Cardiac septum (tissue), 1 donor: Measurements from ENCODE around the gene SUFU. TPM values are rescaled to one million over a fixed set of nuclear protein-coding genes. Genes with fewer than 3 reads are reported as not detected.
A peak's percentile ranks its signal among the peaks of the same experiment; 100 is the strongest.

Source experiments
- DNase-seq: peaks from one replicate; pipeline ENCODE4 v3.0.0-alpha.2; 2020; ENCODE audit warnings: low spot score
- intact Hi-C: fragments of 100-400 bp; cut with DNase I; formaldehyde crosslinking; loops from one replicate; pipeline ENCODE4 v1.14.0; 2022
- total RNA-seq: library from RNA; stranded (reverse); fragmentation: NEBNext Ultra II Directional; extraction: Animal tissue kit (Norgen Biotek cat#: 25700); gene quantifications from one replicate; pipeline ENCODE4 v1.2.1, GENCODE V29; 2021
- donor health status: DM: no; HTN: no; CAD: no.

Gene SUFU
- total RNA-seq, 1 donor from 2014 or later = 6.1 TPM

GRCh38 chr10:102642736-102643335 is 139.1 kb downstream of the SUFU start:
- intact Hi-C loops = loop anchor here (2.0 kb wide), 2 partner anchors 46 to 140 kb away; partner anchors contain the start of genes ACTR1A and SUFU
- DNase-seq = peak; percentile 80

- intact Hi-C loops = loop anchor here (2.0 kb wide), 3 partner anchors 31 to 141 kb away; partner anchors contain the start of genes ACTR1A and SUFU
- peak; percentile 87 for DNase-seq
Measured at GRCh38 chr10:102643336-102644065, 139.7 kb downstream of the SUFU start.

- DNase-seq = peak; percentile 80
- intact Hi-C loops = loop anchor here (2.0 kb wide), 1 partner anchor 31 kb away; no protein-coding TSS in a partner anchor
Measured at GRCh38 chr10:102644066-102644645, 140.4 kb downstream of the SUFU start, which contains the start of gene TRIM8. TRIM8 (plus strand) TSS chr10:102644479; CDS start chr10:102644618, 139 bp downstream.

- intact Hi-C loops = loop anchor here (2.0 to 5.0 kb wide), 2 partner anchors 30 to 67 kb away; partner anchors contain the start of genes ARL3 and SFXN2
- DNase-seq = peak; percentile 90
Measured at GRCh38 chr10:102644646-102645387, 141.0 kb downstream of the SUFU start.

GRCh38 chr10:102645388-102645740 is 141.6 kb downstream of the SUFU start:
- DNase-seq = peak; percentile 88
- intact Hi-C loops = loop anchor here (2.0 to 5.0 kb wide), 2 partner anchors 29 to 67 kb away; partner anchors contain the start of genes ARL3 and SFXN2

- intact Hi-C loops = loop anchor here (2.0 to 5.0 kb wide), 2 partner anchors 29 to 66 kb away; partner anchors contain the start of genes ARL3 and SFXN2
- peak; percentile 96 for DNase-seq
Measured at GRCh38 chr10:102645741-102646609, 142.2 kb downstream of the SUFU start.

- peak; percentile 86 for DNase-seq
Measured at GRCh38 chr10:102646610-102647442, 143.1 kb downstream of the SUFU start.

GRCh38 chr10:102647443-102648268 is 143.9 kb downstream of the SUFU start:
- DNase-seq = no peak
- intact Hi-C loops = loop anchor here (2.0 to 5.0 kb wide), 2 partner anchors 21 to 65 kb away; partner anchors contain the start of genes ARL3 and SFXN2

More at GRCh38 chr10:102646610-102647442, 143.1 kb downstream of the SUFU start:
- intact Hi-C loops = loop anchor here (5.0 kb wide), 1 partner anchor 65 kb away; the partner anchor contains the start of genes ARL3 and SFXN2

GRCh38 chr10:102648269-102648888 is 144.6 kb downstream of the SUFU start:
- no peak for DNase-seq
- intact Hi-C loops = loop anchor here (2.0 to 5.0 kb wide), 2 partner anchors 20 to 64 kb away; partner anchors contain the start of genes ARL3 and SFXN2

GRCh38 chr10:102648889-102649796 is 145.4 kb downstream of the SUFU start:
- intact Hi-C loops = loop anchor here (2.0 to 5.0 kb wide), 2 partner anchors 20 to 63 kb away; partner anchors contain the start of genes ARL3 and SFXN2
- peak; percentile 75 for DNase-seq

- intact Hi-C loops = loop anchor here (2.0 to 5.0 kb wide), 2 partner anchors 19 to 62 kb away; partner anchors contain the start of genes ARL3 and SFXN2
- no peak for DNase-seq
Measured at GRCh38 chr10:102649797-102650654, 146.3 kb downstream of the SUFU start.

GRCh38 chr10:102650655-102651454 is 147.1 kb downstream of the SUFU start:
- no peak for DNase-seq
- intact Hi-C loops = no loop called here
